Measurements from ENCODE around the gene CUZD1. TPM values are rescaled to one million over a fixed set of nuclear protein-coding genes. Genes with fewer than 3 reads are reported as not detected.

CUZD1 gene
- polyA plus RNA-seq, 1 of the 3 experiments (the other 2 are of a cell fraction), result 0.89 TPM

- no peak for DNase-seq
- H3K9ac ChIP-seq, result no peak overlapping the region
- no peaks in the 10 kb centered on the region for H3K9me3 ChIP-seq
- TF ChIP-seq, protein P1, sequence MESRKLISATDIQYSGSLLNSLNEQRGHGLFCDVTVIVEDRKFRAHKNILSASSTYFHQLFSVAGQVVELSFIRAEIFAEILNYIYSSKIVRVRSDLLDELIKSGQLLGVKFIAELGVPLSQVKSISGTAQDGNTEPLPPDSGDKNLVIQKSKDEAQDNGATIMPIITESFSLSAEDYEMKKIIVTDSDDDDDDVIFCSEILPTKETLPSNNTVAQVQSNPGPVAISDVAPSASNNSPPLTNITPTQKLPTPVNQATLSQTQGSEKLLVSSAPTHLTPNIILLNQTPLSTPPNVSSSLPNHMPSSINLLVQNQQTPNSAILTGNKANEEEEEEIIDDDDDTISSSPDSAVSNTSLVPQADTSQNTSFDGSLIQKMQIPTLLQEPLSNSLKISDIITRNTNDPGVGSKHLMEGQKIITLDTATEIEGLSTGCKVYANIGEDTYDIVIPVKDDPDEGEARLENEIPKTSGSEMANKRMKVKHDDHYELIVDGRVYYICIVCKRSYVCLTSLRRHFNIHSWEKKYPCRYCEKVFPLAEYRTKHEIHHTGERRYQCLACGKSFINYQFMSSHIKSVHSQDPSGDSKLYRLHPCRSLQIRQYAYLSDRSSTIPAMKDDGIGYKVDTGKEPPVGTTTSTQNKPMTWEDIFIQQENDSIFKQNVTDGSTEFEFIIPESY (IDR thresholded peaks at IDR 0.05; ENCODE audit: borderline replicate concordance, low read depth), result no peak
- no peak for TF ChIP-seq FOXJ3 (CRISPR knock-in tag; IDR thresholded peaks at IDR 0.05)
- TF ChIP-seq POLR2AphosphoS5 (IDR thresholded peaks at IDR 0.05; ENCODE audit: low read depth, low read length), result no peak
- no peak for TF ChIP-seq JUND (IDR thresholded peaks at IDR 0.05)
- no peak for TF ChIP-seq GABPA (IDR thresholded peaks at IDR 0.05; ENCODE audit: low read depth)
- TF ChIP-seq FOSL2 (IDR thresholded peaks at IDR 0.05; ENCODE audit: borderline replicate concordance, low read depth), result no peak
- TF ChIP-seq SMC3 (IDR thresholded peaks at IDR 0.05; ENCODE audit: low read depth, low read length), result no peak
- no peak for TF ChIP-seq MXI1 (IDR thresholded peaks at IDR 0.05; ENCODE audit: low read depth, low read length)
- TF ChIP-seq SIN3A (IDR thresholded peaks at IDR 0.05; ENCODE audit: borderline replicate concordance, low read depth, low read length), result no peak
- no peak for TF ChIP-seq TCF12 (IDR thresholded peaks at IDR 0.05)
- TF ChIP-seq IRF3 (IDR thresholded peaks at IDR 0.05; ENCODE audit: low read depth, low read length), result no peak
- TF ChIP-seq, protein P2, sequence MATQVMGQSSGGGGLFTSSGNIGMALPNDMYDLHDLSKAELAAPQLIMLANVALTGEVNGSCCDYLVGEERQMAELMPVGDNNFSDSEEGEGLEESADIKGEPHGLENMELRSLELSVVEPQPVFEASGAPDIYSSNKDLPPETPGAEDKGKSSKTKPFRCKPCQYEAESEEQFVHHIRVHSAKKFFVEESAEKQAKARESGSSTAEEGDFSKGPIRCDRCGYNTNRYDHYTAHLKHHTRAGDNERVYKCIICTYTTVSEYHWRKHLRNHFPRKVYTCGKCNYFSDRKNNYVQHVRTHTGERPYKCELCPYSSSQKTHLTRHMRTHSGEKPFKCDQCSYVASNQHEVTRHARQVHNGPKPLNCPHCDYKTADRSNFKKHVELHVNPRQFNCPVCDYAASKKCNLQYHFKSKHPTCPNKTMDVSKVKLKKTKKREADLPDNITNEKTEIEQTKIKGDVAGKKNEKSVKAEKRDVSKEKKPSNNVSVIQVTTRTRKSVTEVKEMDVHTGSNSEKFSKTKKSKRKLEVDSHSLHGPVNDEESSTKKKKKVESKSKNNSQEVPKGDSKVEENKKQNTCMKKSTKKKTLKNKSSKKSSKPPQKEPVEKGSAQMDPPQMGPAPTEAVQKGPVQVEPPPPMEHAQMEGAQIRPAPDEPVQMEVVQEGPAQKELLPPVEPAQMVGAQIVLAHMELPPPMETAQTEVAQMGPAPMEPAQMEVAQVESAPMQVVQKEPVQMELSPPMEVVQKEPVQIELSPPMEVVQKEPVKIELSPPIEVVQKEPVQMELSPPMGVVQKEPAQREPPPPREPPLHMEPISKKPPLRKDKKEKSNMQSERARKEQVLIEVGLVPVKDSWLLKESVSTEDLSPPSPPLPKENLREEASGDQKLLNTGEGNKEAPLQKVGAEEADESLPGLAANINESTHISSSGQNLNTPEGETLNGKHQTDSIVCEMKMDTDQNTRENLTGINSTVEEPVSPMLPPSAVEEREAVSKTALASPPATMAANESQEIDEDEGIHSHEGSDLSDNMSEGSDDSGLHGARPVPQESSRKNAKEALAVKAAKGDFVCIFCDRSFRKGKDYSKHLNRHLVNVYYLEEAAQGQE (IDR thresholded peaks at IDR 0.05; ENCODE audit: low read depth, low read length), result no peak
- TF ChIP-seq TAF1 (IDR thresholded peaks at IDR 0.05; ENCODE audit: borderline replicate concordance, low read depth, low read length), result no peak
- no peak for TF ChIP-seq MEF2A (IDR thresholded peaks at IDR 0.05; ENCODE audit: borderline replicate concordance, low read depth)
- TF ChIP-seq TEAD4 (IDR thresholded peaks at IDR 0.05; ENCODE audit: borderline replicate concordance, insufficient read depth), result no peak
- TF ChIP-seq, protein P3, sequence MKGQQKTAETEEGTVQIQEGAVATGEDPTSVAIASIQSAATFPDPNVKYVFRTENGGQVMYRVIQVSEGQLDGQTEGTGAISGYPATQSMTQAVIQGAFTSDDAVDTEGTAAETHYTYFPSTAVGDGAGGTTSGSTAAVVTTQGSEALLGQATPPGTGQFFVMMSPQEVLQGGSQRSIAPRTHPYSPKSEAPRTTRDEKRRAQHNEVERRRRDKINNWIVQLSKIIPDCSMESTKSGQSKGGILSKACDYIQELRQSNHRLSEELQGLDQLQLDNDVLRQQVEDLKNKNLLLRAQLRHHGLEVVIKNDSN (IDR thresholded peaks at IDR 0.05; ENCODE audit: borderline replicate concordance, low read depth), result no peak
- H2AFZ ChIP-seq (ENCODE audit: low read depth), result no peak overlapping the region
- H3K27me3 ChIP-seq (ENCODE audit: insufficient read depth), result no peaks in the 10 kb centered on the region
- 77% methylated on average over 5 of the region's 5 CpGs for WGBS (ENCODE audit: low lambda C conversion rate)
- H3F3A ChIP-seq (replicated peaks; ENCODE audit: insufficient read depth), result peaks cover 22% of the 10 kb centered on the region
- peaks cover 0 to 3% of the 10 kb centered on the region in 2 experiments for H3K36me3 ChIP-seq (replicated peaks in 1 of 2; ENCODE audit: control insufficient read depth in 1 of 2, insufficient read depth in 2 of 2, low read length in 1 of 2)
- H3K79me2 ChIP-seq (ENCODE audit: insufficient read depth), result peaks cover under 1% of the 10 kb centered on the region; the same call in 1 of the 2 replicates
- ChIA-PET POLR2A (no interaction called here), CTCF (interaction anchor here (0.7 to 1.8 kb wide), 3 partner anchors 10 to 17 kb away, joined by 3 to 5 read pairs (median 3); no protein-coding TSS in a partner anchor)
- H3K4me3 ChIP-seq (ENCODE audit: low read depth in 2 of 2, low read length in 1 of 2), result no peak overlapping the region
- H3K4me2 ChIP-seq, result 0 out of 2 replicates have a peak overlapping the region, but pooled peaks have one; percentile 14
- no peaks in the 10 kb centered on the region for H4K20me1 ChIP-seq (ENCODE audit: insufficient read depth)
- peaks cover 0 to 21% of the 10 kb centered on the region in 2 experiments; a peak in 2 of 4 replicates for H3K4me1 ChIP-seq (ENCODE audit: control insufficient read depth in 1 of 2, insufficient read depth in 2 of 2, low read depth in 1 of 2, low read length in 1 of 2)
- no peaks in the 10 kb centered on the region for H3K9me2 ChIP-seq
- H3K27ac ChIP-seq (ENCODE audit: low read depth in 2 of 2, low read length in 1 of 2), result peak overlapping the region in 1 of 2 experiments; percentile 25; a peak in 2 of 4 replicates
Measured at GRCh38 chr10:122850705-122851640, 5.3 kb upstream of the CUZD1 start.

Measured in SK-N-SH (cell line).